ENCODE results near the gene UBE3A. TPM values are rescaled to one million over a fixed set of nuclear protein-coding genes. Genes with fewer than 3 reads are reported as not detected.

UBE3A gene
- total RNA-seq, 2 donors from 2014 or later: 92.2 to 101 TPM

DNA sequence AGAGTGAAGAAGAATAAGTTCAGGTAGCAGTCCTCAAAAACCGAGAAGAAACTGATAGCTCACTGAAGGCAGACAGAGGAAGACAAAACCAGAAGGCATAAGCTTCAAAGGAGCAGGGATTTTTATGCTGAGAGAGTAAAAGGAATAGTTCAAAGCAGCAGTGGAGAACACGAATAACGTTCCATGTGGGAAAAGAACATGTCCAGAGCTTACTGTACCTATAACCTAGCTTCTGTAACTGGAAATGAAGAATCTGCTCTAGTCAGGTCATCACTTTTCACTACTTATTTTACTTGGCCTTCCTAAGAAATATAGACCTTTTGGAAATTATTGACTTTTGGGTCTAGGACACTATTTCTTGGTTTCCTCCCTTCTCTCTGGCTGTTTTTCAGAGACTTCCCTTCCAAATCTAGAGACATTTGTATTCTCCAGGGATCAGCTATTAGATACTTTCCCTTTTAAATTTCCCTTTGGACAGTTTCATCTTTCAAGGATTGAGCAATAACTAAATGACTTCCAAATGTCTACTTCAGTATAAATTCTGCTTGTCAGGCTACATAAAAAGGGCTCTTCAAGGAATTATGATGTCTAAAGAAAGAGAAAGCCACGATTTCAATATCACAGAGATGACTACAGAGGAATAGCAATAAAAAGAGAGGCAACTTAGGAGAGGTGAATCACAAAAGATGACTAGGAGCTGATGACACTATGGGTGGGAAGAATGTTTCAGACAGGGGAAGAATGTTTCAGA, 46.7 kb downstream of the UBE3A start:
- Mint-ChIP-seq H3K4me3 (no peak overlapping the region), H3K36me3 (ENCODE audit: low read depth) (peaks cover 33% of the 10 kb centered on the region), H3K4me1 (no peaks in the 10 kb centered on the region), H3K9me3 (no peaks in the 10 kb centered on the region), H3K27me3 (ENCODE audit: insufficient read depth) (no peaks in the 10 kb centered on the region), H3K27ac (no peak overlapping the region)
- Histone ChIP-seq H3K9ac (ENCODE audit: extremely low read depth, low read length, poor library complexity, severe bottlenecking) (no peak overlapping the region), H3K36me3 (ENCODE audit: control insufficient read depth, insufficient read depth, low read length) (peaks cover 66% of the 10 kb centered on the region), H3K27me3 (ENCODE audit: control insufficient read depth, insufficient read depth, low read length, poor library complexity, severe bottlenecking) (no peaks in the 10 kb centered on the region), H3K9me3 (ENCODE audit: control insufficient read depth, low read length) (peaks cover 9% of the 10 kb centered on the region), H3K4me3 (ENCODE audit: low read length) (no peak overlapping the region), H3K4me1 (ENCODE audit: control insufficient read depth, insufficient read depth, low read length) (no peaks in the 10 kb centered on the region), H3K27ac (ENCODE audit: low read depth, low read length) (no peak overlapping the region)
- no peak for DNase-seq
- 81 to 95% methylated on average over 2 to 4 of the region's 4 CpGs for whole genome bisulfite sequencing, 2 experiments (ENCODE audit: insufficient coverage in 1 of 2, insufficient read length in 1 of 2)
- TF ChIP-seq, protein P1, sequence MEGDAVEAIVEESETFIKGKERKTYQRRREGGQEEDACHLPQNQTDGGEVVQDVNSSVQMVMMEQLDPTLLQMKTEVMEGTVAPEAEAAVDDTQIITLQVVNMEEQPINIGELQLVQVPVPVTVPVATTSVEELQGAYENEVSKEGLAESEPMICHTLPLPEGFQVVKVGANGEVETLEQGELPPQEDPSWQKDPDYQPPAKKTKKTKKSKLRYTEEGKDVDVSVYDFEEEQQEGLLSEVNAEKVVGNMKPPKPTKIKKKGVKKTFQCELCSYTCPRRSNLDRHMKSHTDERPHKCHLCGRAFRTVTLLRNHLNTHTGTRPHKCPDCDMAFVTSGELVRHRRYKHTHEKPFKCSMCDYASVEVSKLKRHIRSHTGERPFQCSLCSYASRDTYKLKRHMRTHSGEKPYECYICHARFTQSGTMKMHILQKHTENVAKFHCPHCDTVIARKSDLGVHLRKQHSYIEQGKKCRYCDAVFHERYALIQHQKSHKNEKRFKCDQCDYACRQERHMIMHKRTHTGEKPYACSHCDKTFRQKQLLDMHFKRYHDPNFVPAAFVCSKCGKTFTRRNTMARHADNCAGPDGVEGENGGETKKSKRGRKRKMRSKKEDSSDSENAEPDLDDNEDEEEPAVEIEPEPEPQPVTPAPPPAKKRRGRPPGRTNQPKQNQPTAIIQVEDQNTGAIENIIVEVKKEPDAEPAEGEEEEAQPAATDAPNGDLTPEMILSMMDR (conservative IDR thresholded peaks at IDR 0.05): no peak

- Mint-ChIP-seq H3K9me3 (peaks cover 25% of the 10 kb centered on the region), H3K27ac (no peak overlapping the region), H3K27me3 (ENCODE audit: insufficient read depth) (no peaks in the 10 kb centered on the region), H3K36me3 (ENCODE audit: low read depth) (peaks cover 73% of the 10 kb centered on the region), H3K4me3 (no peak overlapping the region), H3K4me1 (no peaks in the 10 kb centered on the region)
- H3K9ac ChIP-seq (ENCODE audit: extremely low read depth, low read length, poor library complexity, severe bottlenecking): no peak overlapping the region
- no peaks in the 10 kb centered on the region for H3K4me1 ChIP-seq (ENCODE audit: control insufficient read depth, insufficient read depth, low read length)
- H3K36me3 ChIP-seq (ENCODE audit: control insufficient read depth, insufficient read depth, low read length): peaks cover 66% of the 10 kb centered on the region
- no peaks in the 10 kb centered on the region for H3K27me3 ChIP-seq (ENCODE audit: control insufficient read depth, insufficient read depth, low read length, poor library complexity, severe bottlenecking)
- no peak for DNase-seq
- no peak overlapping the region for H3K27ac ChIP-seq (ENCODE audit: low read depth, low read length)
- TF ChIP-seq, protein P1 (conservative IDR thresholded peaks at IDR 0.05): no peak
- H3K4me3 ChIP-seq (ENCODE audit: low read length): no peak overlapping the region
- H3K9me3 ChIP-seq (ENCODE audit: control insufficient read depth, low read length): peaks cover 46% of the 10 kb centered on the region
Observed at GRCh38 chr15:25385986-25386385, 52.8 kb downstream of the UBE3A start.

DNA sequence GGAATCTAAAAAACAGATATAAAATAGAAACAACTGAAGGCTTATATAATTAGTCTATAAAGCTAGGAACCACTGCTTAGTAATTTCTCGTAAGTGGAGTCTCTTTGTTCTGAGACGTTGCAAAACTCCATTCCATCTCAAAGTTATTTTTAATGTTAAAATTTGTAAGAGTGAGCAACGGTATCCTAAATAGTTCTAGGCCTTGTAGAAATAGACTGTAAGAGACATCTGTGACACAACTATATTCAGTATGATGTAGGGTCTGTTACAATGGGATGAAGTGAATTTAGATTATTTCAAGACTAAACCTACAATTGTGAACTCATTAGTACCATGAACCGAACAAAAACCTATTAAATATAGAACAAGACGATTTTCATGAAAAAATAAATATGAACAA, 57.2 kb downstream of the UBE3A start:
- peaks cover 45% of the 10 kb centered on the region for H3K36me3 Mint-ChIP-seq (ENCODE audit: low read depth)
- H3K36me3 ChIP-seq (ENCODE audit: control insufficient read depth, insufficient read depth, low read length): peaks cover 71% of the 10 kb centered on the region
- DNase-seq: no peak
- peaks cover 32% of the 10 kb centered on the region for H3K9me3 ChIP-seq (ENCODE audit: control insufficient read depth, low read length)
- no peaks in the 10 kb centered on the region for H3K4me1 ChIP-seq (ENCODE audit: control insufficient read depth, insufficient read depth, low read length)
- H3K9me3 Mint-ChIP-seq: peaks cover 25% of the 10 kb centered on the region
- no peak overlapping the region for H3K9ac ChIP-seq (ENCODE audit: extremely low read depth, low read length, poor library complexity, severe bottlenecking)
- no peak overlapping the region for H3K4me3 Mint-ChIP-seq
- H3K27ac ChIP-seq (ENCODE audit: low read depth, low read length): no peak overlapping the region
- peaks cover 2% of the 10 kb centered on the region for H3K4me1 Mint-ChIP-seq
- no peak overlapping the region for H3K27ac Mint-ChIP-seq
- no peak overlapping the region for H3K4me3 ChIP-seq (ENCODE audit: low read length)
- WGBS, 2 experiments (ENCODE audit: insufficient coverage in 1 of 2, insufficient read length in 1 of 2): 96% methylated on average over 5 of the region's 5 CpGs; no CpG with 5 or more reads in 1 of the 2 experiments
- TF ChIP-seq, protein P1 (conservative IDR thresholded peaks at IDR 0.05): no peak
- no peaks in the 10 kb centered on the region for H3K27me3 ChIP-seq (ENCODE audit: control insufficient read depth, insufficient read depth, low read length, poor library complexity, severe bottlenecking)
- H3K27me3 Mint-ChIP-seq (ENCODE audit: insufficient read depth): no peaks in the 10 kb centered on the region
